Gastrocnemius medialis (tissue), 4 donors: ENCODE measurements around the gene PFDN1.

Experiments
- CTCF ChIP-seq, 5 experiments: fragments of 450-650 bp in 3 of 5; fragments of 200-600 bp in 2 of 5; sonication (generic) in 2 of 5; IDR thresholded peaks in 4 of 5; conservative IDR thresholded peaks in 1 of 5; 1 replicate in 4 of 5; 2 replicates in 1 of 5; pipeline ENCODE4 v1.5.1; 2016 to 2019; ENCODE audit warnings: antibody characterized with exemption in 5 of 5, mild to moderate bottlenecking in 3 of 5, moderate library complexity in 3 of 5
- POLR2A ChIP-seq, 2 donors: fragments of 450-650 bp; IDR thresholded peaks; one replicate each; pipeline ENCODE4 v1.6.1; 2017; ENCODE audit warnings: antibody characterized with exemption in 2 of 2, mild to moderate bottlenecking in 2 of 2, moderate library complexity in 2 of 2

- TF ChIP-seq POLR2A (IDR thresholded peaks at IDR 0.05) (peak in 1 of 2 donors; percentile 59), CTCF (IDR thresholded peaks at IDR 0.05 in 4 of 5, conservative IDR thresholded peaks at IDR 0.05 in 1 of 5) (no peak)
These were observed 61.8 kb downstream of the PFDN1 start for GRCh38 chr5:140240987-140241706.
